CD4-positive, alpha-beta memory T cell (primary cell): ENCODE results near the gene NOM1. TPM values are rescaled to one million over a fixed set of nuclear protein-coding genes. Genes with fewer than 3 reads are reported as not detected.

Experiments
- CTCF ChIA-PET: fragments of 350-600 bp; sonication (Branson Sonifier 250); formaldehyde crosslinking; loops from one replicate; lab custom pipeline; 2021; ENCODE audit warnings: inconsistent platforms; ENCODE audit not compliant: partially characterized antibody; lab: Charles Lee
- POLR2A ChIA-PET: fragments of 350-600 bp; sonication (Branson Sonifier 250); formaldehyde crosslinking; loops from one replicate; lab custom pipeline; 2021; ENCODE audit not compliant: partially characterized antibody; lab: Charles Lee
- DNase-seq, 5 donors: peaks; one replicate each; pipeline versions ENCODE4 v3.0.0 to v3.0.0-alpha.2; 2020 to 2022; ENCODE audit warnings: mixed read lengths in 1 of 5
- H3K27ac ChIP-seq: one replicate; pipeline ENCODE4 v1.7.0; 2013; ENCODE audit warnings: low read depth, low read length
- H3K27me3 ChIP-seq: 2 replicates; pipeline ENCODE4 v1.7.0; 2013; ENCODE audit warnings: mild to moderate bottlenecking, low read length, moderate library complexity; ENCODE audit not compliant: insufficient read depth
- H3K36me3 ChIP-seq: 2 replicates; pipeline ENCODE4 v1.7.0; 2013; ENCODE audit warnings: mild to moderate bottlenecking, low read length, moderate library complexity; ENCODE audit not compliant: insufficient read depth
- H3K4me1 ChIP-seq: 2 replicates; pipeline ENCODE4 v1.7.0; 2013; ENCODE audit warnings: mild to moderate bottlenecking, low read length, moderate library complexity; ENCODE audit not compliant: insufficient read depth
- H3K4me3 ChIP-seq, 2 donors: one replicate each; pipeline ENCODE4 v1.7.0; 2013; ENCODE audit warnings: low read length in 2 of 2, mild to moderate bottlenecking in 1 of 2
- H3K9me3 ChIP-seq, 2 donors: one replicate each; pipeline ENCODE4 v1.7.0; 2013; ENCODE audit warnings: low read length in 2 of 2, control low read depth in 1 of 2; ENCODE audit not compliant: control insufficient read depth in 1 of 2
- H3K27ac Mint-ChIP-seq, 7 donors: one replicate each; pipeline ENCODE4 v1.8.0; 2020 to 2021; ENCODE audit warnings: mixed read lengths in 7 of 7, mild to moderate bottlenecking in 6 of 7, inconsistent platforms in 3 of 7, moderate library complexity in 3 of 7
- H3K27me3 Mint-ChIP-seq, 2 donors: one replicate each; pipeline ENCODE4 v1.8.0; 2020 to 2021; ENCODE audit warnings: mixed read lengths in 2 of 2
- H3K36me3 Mint-ChIP-seq, 2 donors: one replicate each; pipeline ENCODE4 v1.8.0; 2020 to 2021; ENCODE audit warnings: mixed read lengths in 2 of 2, inconsistent platforms in 1 of 2, mild to moderate bottlenecking in 1 of 2
- H3K4me1 Mint-ChIP-seq, 4 donors: one replicate each; pipeline ENCODE4 v1.8.0; 2020 to 2021; ENCODE audit warnings: mixed read lengths in 4 of 4, mild to moderate bottlenecking in 1 of 4
- H3K4me3 Mint-ChIP-seq, 8 donors: one replicate each; pipeline ENCODE4 v1.8.0; 2020 to 2021; ENCODE audit warnings: mixed read lengths in 8 of 8, mild to moderate bottlenecking in 7 of 8, moderate library complexity in 6 of 8, inconsistent platforms in 3 of 8
- H3K9me3 Mint-ChIP-seq, 8 donors: one replicate each; pipeline ENCODE4 v1.8.0; 2020 to 2021; ENCODE audit warnings: mixed read lengths in 8 of 8, mild to moderate bottlenecking in 5 of 8, inconsistent platforms in 3 of 8, moderate library complexity in 1 of 8
- intact Hi-C: fragments of 100-400 bp; cut with micrococcal nuclease; formaldehyde crosslinking; loops from one replicate; pipeline ENCODE4 v1.15.1; 2023
- polyA plus RNA-seq, 2 donors: library from polyadenylated mRNA; unstranded; fragments of 300-500 nt; fragmentation: Illumina TruSeq; gene quantifications; one replicate each; pipeline ENCODE4 v1.2.3, GENCODE V29; 2021
- total RNA-seq, 2 experiments: library from RNA; stranded (reverse); gene quantifications; one replicate each; pipeline ENCODE4 v1.2.3, GENCODE V29; 2021

NOM1 gene
- total and polyA plus RNA-seq, 4 experiments from 2014 or later: 0.82 to 32.5 (median 20.6) TPM

GRCh38 chr7:156993021-156993924 lies 43.8 kb downstream of the NOM1 start:
- no peak for DNase-seq
- peaks cover 36 to 45% of the 10 kb centered on the region in 2 donors for H3K27me3 Mint-ChIP-seq

GRCh38 chr7:156993925-156994235 lies 44.4 kb downstream of the NOM1 start:
- intact Hi-C loops: no loop called here
- Histone ChIP-seq H3K9me3 (no peaks in the 10 kb centered on the region), H3K36me3 (no peaks in the 10 kb centered on the region), H3K4me1 (peaks cover under 1% of the 10 kb centered on the region), H3K27me3 (peaks cover 10% of the 10 kb centered on the region), H3K4me3 (no peak overlapping the region), H3K27ac (no peak overlapping the region)
- POLR2A ChIA-PET: interaction anchor here (1.1 kb wide), 1 partner anchor 25 kb away, joined by 3 read pairs; no protein-coding TSS in a partner anchor
- Mint-ChIP-seq H3K9me3 (peaks cover 0 to 3% (median 0%) of the 10 kb centered on the region in 8 donors), H3K4me3 (no peak overlapping the region), H3K27me3 (peaks cover 40 to 48% of the 10 kb centered on the region in 2 donors), H3K4me1 (peaks cover 0 to under 1% (median 0%) of the 10 kb centered on the region in 4 donors), H3K27ac (no peak overlapping the region), H3K36me3 (no peaks in the 10 kb centered on the region)
- CTCF ChIA-PET: no interaction called here
- DNase-seq: no peak

More at GRCh38 chr7:156993021-156993924, 43.8 kb downstream of the NOM1 start:
- H3K36me3 Mint-ChIP-seq: no peaks in the 10 kb centered on the region
- POLR2A ChIA-PET: interaction anchor here (1.1 kb wide), 1 partner anchor 25 kb away, joined by 3 read pairs; no protein-coding TSS in a partner anchor
- CTCF ChIA-PET: no interaction called here
- H3K4me3 Mint-ChIP-seq: no peak overlapping the region
- H3K4me1 Mint-ChIP-seq: no peaks in the 10 kb centered on the region
- peaks cover 0 to 3% (median 0%) of the 10 kb centered on the region in 8 donors for H3K9me3 Mint-ChIP-seq
- no peaks in the 10 kb centered on the region for H3K9me3 ChIP-seq
- H3K4me3 ChIP-seq: no peak overlapping the region
- H3K27ac ChIP-seq: no peak overlapping the region
- H3K36me3 ChIP-seq: no peaks in the 10 kb centered on the region
- H3K4me1 ChIP-seq: no peaks in the 10 kb centered on the region
- peaks cover 7% of the 10 kb centered on the region for H3K27me3 ChIP-seq
- intact Hi-C loops: no loop called here
- H3K27ac Mint-ChIP-seq: no peak overlapping the region

- intact Hi-C loops: no loop called here
Measured at GRCh38 chr7:156994417-156994816, 44.9 kb downstream of the NOM1 start.

GRCh38 chr7:156998988-156999957 lies 49.8 kb downstream of the NOM1 start:
- H3K27me3 Mint-ChIP-seq: peaks cover 55 to 58% of the 10 kb centered on the region in 2 donors

More at GRCh38 chr7:156994417-156994816, 44.9 kb downstream of the NOM1 start:
- H3K9me3 Mint-ChIP-seq: peaks cover 0 to 3% (median 0%) of the 10 kb centered on the region in 8 donors
- Histone ChIP-seq H3K4me1 (peaks cover 6% of the 10 kb centered on the region), H3K36me3 (no peaks in the 10 kb centered on the region), H3K27ac (no peak overlapping the region), H3K4me3 (no peak overlapping the region), H3K27me3 (peaks cover 14% of the 10 kb centered on the region), H3K9me3 (no peaks in the 10 kb centered on the region)
- DNase-seq: no peak
- no peak overlapping the region for H3K4me3 Mint-ChIP-seq
- ChIA-PET CTCF (no interaction called here), POLR2A (no interaction called here)
- peaks cover 42 to 53% of the 10 kb centered on the region in 2 donors for H3K27me3 Mint-ChIP-seq
- peak overlapping the region in 1 of 7 donors; percentile 37 for H3K27ac Mint-ChIP-seq
- H3K4me1 Mint-ChIP-seq: peaks cover 0 to 5% (median 1%) of the 10 kb centered on the region in 4 donors
- no peaks in the 10 kb centered on the region for H3K36me3 Mint-ChIP-seq

GRCh38 chr7:156999958-157000726 lies 50.6 kb downstream of the NOM1 start:
- H3K36me3 Mint-ChIP-seq: no peaks in the 10 kb centered on the region
- ChIA-PET POLR2A (no interaction called here), CTCF (no interaction called here)
- intact Hi-C loops: no loop called here
- peaks cover 0 to 3% (median 0%) of the 10 kb centered on the region in 8 donors for H3K9me3 Mint-ChIP-seq
- Histone ChIP-seq H3K27ac (no peak overlapping the region), H3K4me3 (no peak overlapping the region), H3K4me1 (peaks cover 20% of the 10 kb centered on the region), H3K36me3 (no peaks in the 10 kb centered on the region), H3K27me3 (peaks cover 42% of the 10 kb centered on the region), H3K9me3 (no peaks in the 10 kb centered on the region)
- H3K4me1 Mint-ChIP-seq: peaks cover 16 to 35% (median 26%) of the 10 kb centered on the region in 4 donors
- H3K27ac Mint-ChIP-seq: no peak overlapping the region
- DNase-seq: no peak
- H3K4me3 Mint-ChIP-seq: peak overlapping the region; percentile 69 to 89 (median 82)
- H3K27me3 Mint-ChIP-seq: peaks cover 64% of the 10 kb centered on the region in 2 donors

More at GRCh38 chr7:156998988-156999957, 49.8 kb downstream of the NOM1 start:
- H3K4me1 ChIP-seq: peaks cover 20% of the 10 kb centered on the region
- no peak for DNase-seq
- H3K9me3 Mint-ChIP-seq: peaks cover 0 to 3% (median 0%) of the 10 kb centered on the region in 8 donors
- H3K9me3 ChIP-seq: no peaks in the 10 kb centered on the region
- no peak overlapping the region for H3K27ac ChIP-seq
- no peaks in the 10 kb centered on the region for H3K36me3 Mint-ChIP-seq
- H3K4me3 ChIP-seq: no peak overlapping the region
- H3K36me3 ChIP-seq: no peaks in the 10 kb centered on the region
- peaks cover 13 to 27% (median 18%) of the 10 kb centered on the region in 4 donors for H3K4me1 Mint-ChIP-seq
- POLR2A ChIA-PET: no interaction called here
- peaks cover 39% of the 10 kb centered on the region for H3K27me3 ChIP-seq
- intact Hi-C loops: no loop called here
- CTCF ChIA-PET: no interaction called here
- no peak overlapping the region for H3K27ac Mint-ChIP-seq
- peak overlapping the region; percentile 29 to 76 (median 63) for H3K4me3 Mint-ChIP-seq

- no peaks in the 10 kb centered on the region for H3K36me3 Mint-ChIP-seq
- DNase-seq: no peak
- peaks cover 61% of the 10 kb centered on the region in 2 donors for H3K27me3 Mint-ChIP-seq
- no peak overlapping the region for H3K27ac ChIP-seq
- no peak overlapping the region for H3K27ac Mint-ChIP-seq
- CTCF ChIA-PET: no interaction called here
- H3K9me3 ChIP-seq: no peaks in the 10 kb centered on the region
- H3K4me1 Mint-ChIP-seq: peaks cover 16 to 35% (median 26%) of the 10 kb centered on the region in 4 donors
- peak overlapping the region; percentile 61 to 86 (median 76) for H3K4me3 Mint-ChIP-seq
- H3K36me3 ChIP-seq: no peaks in the 10 kb centered on the region
- POLR2A ChIA-PET: interaction anchor here (1.5 kb wide), 1 partner anchor 78 kb away, joined by 3 read pairs; no protein-coding TSS in a partner anchor
- intact Hi-C loops: no loop called here
- H3K9me3 Mint-ChIP-seq: peaks cover 0 to 3% (median 0%) of the 10 kb centered on the region in 8 donors
- H3K27me3 ChIP-seq: peaks cover 42% of the 10 kb centered on the region
- H3K4me3 ChIP-seq: no peak overlapping the region
- H3K4me1 ChIP-seq: peaks cover 20% of the 10 kb centered on the region
Measured at GRCh38 chr7:157000741-157001653, 51.5 kb downstream of the NOM1 start.
